D721Med (cell line): ENCODE results near the gene SPAG16.

Experiments used
- DNase-seq: peaks from one replicate; pipeline ENCODE4 v3.0.0; 2011; ENCODE audit warnings: low spot score; ENCODE audit not compliant: insufficient read length
- FAIRE-seq: peaks from 2 replicates; lab custom pipeline; 2011; peaks lifted over from hg19 to GRCh38; lab: Jason Lieb, UNC
- CTCF ChIP-seq: IDR thresholded peaks from 2 replicates; pipeline ENCODE4 v1.5.1; 2012; ENCODE audit warnings: mild to moderate bottlenecking, control low read depth; ENCODE audit not compliant: insufficient read depth; ENCODE audit errors: missing control alignments

The SPAG16 gene

GRCh38 chr2:214185546-214185945 is 901.3 kb downstream of the SPAG16 start:
- TF ChIP-seq CTCF, result no peak
- DNase-seq, result no peak
- no peak for FAIRE-seq

- DNase-seq (no peak), FAIRE-seq (no peak)
- TF ChIP-seq CTCF, result no peak
These were observed 908.4 kb downstream of the SPAG16 start for GRCh38 chr2:214192711-214193110.

GRCh38 chr2:214193943-214194342 is 909.7 kb downstream of the SPAG16 start:
- DNase-seq (no peak), FAIRE-seq (no peak)
- no peak for TF ChIP-seq CTCF

- TF ChIP-seq CTCF, result no peak
- FAIRE-seq, result no peak
- no peak for DNase-seq
These were observed 912.0 kb downstream of the SPAG16 start for GRCh38 chr2:214196260-214196659.

- TF ChIP-seq CTCF, result no peak
These were observed 917.6 kb downstream of the SPAG16 start for GRCh38 chr2:214201892-214202291.

GRCh38 chr2:214203214-214203613 is 919.0 kb downstream of the SPAG16 start:
- no peak for DNase-seq
- TF ChIP-seq CTCF, result no peak
- no peak for FAIRE-seq

More at GRCh38 chr2:214201892-214202291, 917.6 kb downstream of the SPAG16 start:
- FAIRE-seq (no peak), DNase-seq (no peak)

GRCh38 chr2:214203744-214204289 is 919.6 kb downstream of the SPAG16 start:
- no peak for TF ChIP-seq CTCF
- DNase-seq (no peak), FAIRE-seq (no peak)
